B cell (primary cell): ENCODE results near the gene SLITRK6.

Experiments used
- CTCF ChIP-seq: fragments of 200-600 bp; IDR thresholded peaks from one replicate; pipeline ENCODE4 v1.8.0; 2022; ENCODE audit warnings: antibody characterized with exemption, mild to moderate bottlenecking
- EZH2 ChIP-seq: IDR thresholded peaks from 2 replicates; pipeline ENCODE4 v1.6.1; 2012; ENCODE audit warnings: borderline replicate concordance, low read depth, mild to moderate bottlenecking, moderate library complexity, low read length; ENCODE audit not compliant: insufficient read depth, poor library complexity, severe bottlenecking

GRCh38 chr13:85841427-85841826 lies 42.2 kb upstream of the SLITRK6 start:
- TF ChIP-seq CTCF (no peak), EZH2 (no peak)
